Occipital lobe (tissue), 2 donors: ENCODE measurements around the gene USP17L29. TPM values are rescaled to one million over a fixed set of nuclear protein-coding genes. Genes with fewer than 3 reads are reported as not detected.
"Not testable (repeated sequence)": the region's sequence is repeated elsewhere in the genome, so short reads cannot be mapped to it uniquely, and the experiment has no call there.

Experiments
- DNase-seq: peaks from one replicate; lab custom pipeline; 2025; lab: John Stamatoyannopoulos, UW
- total RNA-seq: library from RNA; depleted of rRNA; stranded (reverse); fragments of >200 nt; gene quantifications from one replicate; pipeline ENCODE4 v1.2.3, GENCODE V29; 2014

USP17L29 gene
- total RNA-seq: not detected

DNA sequence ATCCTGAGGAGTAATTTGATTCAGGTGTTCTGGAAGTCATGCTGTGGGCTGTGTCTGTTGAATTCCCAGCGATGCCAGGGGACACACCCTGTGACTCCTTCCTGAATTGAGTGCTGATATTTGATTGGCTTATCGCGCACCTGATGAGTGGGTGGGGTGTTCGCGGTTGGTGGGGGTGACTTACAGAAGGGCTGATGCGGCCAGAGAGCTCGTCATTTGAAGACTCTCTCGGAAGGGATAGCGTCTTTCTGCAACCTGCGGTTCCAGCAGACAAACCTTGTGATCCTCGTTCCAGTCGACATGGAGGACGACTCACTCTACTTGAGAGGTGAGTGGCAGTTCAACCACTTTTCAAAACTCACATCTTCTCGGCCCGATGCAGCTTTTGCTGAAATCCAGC is at the start of gene USP17L29:
TSS of gene USP17L29 (plus strand) at position 301 of the 400 bp plus-strand sequence. CDS start at position 301, 0 bp downstream.
- not testable (repeated sequence) for DNase-seq

DNA sequence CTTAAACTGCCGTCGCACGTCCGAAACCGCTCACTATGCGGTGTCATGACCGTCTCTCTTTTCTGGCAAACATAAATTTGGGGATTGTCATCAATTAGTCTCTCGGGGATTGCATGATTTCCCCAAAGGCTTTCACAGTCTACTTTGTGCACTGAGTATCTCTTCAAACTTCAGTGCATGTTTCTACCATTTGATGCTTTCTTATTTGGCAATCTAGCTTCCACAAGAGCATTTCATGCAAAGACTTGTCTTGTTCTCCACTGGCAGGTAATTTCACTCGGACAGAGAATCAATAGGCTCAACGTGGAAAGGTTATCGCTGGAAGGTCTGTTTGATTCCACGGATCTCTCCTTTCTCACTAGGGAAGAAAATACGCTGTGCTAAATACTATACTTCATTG is 29.2 kb upstream of the USP17L29 start:
- DNase-seq: not testable (repeated sequence)

DNA sequence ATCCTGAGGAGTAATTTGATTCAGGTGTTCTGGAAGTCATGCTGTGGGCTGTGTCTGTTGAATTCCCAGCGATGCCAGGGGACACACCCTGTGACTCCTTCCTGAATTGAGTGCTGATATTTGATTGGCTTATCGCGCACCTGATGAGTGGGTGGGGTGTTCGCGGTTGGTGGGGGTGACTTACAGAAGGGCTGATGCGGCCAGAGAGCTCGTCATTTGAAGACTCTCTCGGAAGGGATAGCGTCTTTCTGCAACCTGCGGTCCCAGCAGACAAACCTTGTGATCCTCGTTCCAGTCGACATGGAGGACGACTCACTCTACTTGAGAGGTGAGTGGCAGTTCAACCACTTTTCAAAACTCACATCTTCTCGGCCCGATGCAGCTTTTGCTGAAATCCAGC is 28.6 kb upstream of the USP17L29 start, which contains the start of gene USP17L24:
TSS of gene USP17L24 (plus strand) at position 301 of the 400 bp plus-strand sequence. CDS start at position 301, 0 bp downstream.
- DNase-seq: not testable (repeated sequence)

DNA sequence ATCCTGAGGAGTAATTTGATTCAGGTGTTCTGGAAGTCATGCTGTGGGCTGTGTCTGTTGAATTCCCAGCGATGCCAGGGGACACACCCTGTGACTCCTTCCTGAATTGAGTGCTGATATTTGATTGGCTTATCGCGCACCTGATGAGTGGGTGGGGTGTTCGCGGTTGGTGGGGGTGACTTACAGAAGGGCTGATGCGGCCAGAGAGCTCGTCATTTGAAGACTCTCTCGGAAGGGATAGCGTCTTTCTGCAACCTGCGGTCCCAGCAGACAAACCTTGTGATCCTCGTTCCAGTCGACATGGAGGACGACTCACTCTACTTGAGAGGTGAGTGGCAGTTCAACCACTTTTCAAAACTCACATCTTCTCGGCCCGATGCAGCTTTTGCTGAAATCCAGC is 23.8 kb upstream of the USP17L29 start, which contains the start of gene USP17L25:
TSS of gene USP17L25 (plus strand) at position 301 of the 400 bp plus-strand sequence. CDS start at position 301, 0 bp downstream.
- not testable (repeated sequence) for DNase-seq

DNA sequence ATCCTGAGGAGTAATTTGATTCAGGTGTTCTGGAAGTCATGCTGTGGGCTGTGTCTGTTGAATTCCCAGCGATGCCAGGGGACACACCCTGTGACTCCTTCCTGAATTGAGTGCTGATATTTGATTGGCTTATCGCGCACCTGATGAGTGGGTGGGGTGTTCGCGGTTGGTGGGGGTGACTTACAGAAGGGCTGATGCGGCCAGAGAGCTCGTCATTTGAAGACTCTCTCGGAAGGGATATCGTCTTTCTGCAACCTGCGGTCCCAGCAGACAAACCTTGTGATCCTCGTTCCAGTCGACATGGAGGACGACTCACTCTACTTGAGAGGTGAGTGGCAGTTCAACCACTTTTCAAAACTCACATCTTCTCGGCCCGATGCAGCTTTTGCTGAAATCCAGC is 19.1 kb upstream of the USP17L29 start, which contains the start of gene USP17L26:
TSS of gene USP17L26 (plus strand) at position 301 of the 400 bp plus-strand sequence. CDS start at position 301, 0 bp downstream.
- not testable (repeated sequence) for DNase-seq

GRCh38 chr4:9339103-9339502 is 14.3 kb upstream of the USP17L29 start, which contains the start of gene USP17L5:
Gene USP17L5 (plus strand): TSS chr4:9339403. CDS start chr4:9339403, 0 bp downstream.
- not testable (repeated sequence) for DNase-seq

GRCh38 chr4:9343848-9344247 is 9.6 kb upstream of the USP17L29 start, which contains the start of gene USP17L27:
Gene USP17L27 (plus strand): TSS chr4:9344148. CDS start chr4:9344148, 0 bp downstream.
- not testable (repeated sequence) for DNase-seq

DNA sequence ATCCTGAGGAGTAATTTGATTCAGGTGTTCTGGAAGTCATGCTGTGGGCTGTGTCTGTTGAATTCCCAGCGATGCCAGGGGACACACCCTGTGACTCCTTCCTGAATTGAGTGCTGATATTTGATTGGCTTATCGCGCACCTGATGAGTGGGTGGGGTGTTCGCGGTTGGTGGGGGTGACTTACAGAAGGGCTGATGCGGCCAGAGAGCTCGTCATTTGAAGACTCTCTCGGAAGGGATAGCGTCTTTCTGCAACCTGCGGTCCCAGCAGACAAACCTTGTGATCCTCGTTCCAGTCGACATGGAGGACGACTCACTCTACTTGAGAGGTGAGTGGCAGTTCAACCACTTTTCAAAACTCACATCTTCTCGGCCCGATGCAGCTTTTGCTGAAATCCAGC is 4.8 kb upstream of the USP17L29 start, which contains the start of gene USP17L28:
TSS of gene USP17L28 (plus strand) at position 301 of the 400 bp plus-strand sequence. CDS start at position 301, 0 bp downstream.
- DNase-seq: not testable (repeated sequence)

DNA sequence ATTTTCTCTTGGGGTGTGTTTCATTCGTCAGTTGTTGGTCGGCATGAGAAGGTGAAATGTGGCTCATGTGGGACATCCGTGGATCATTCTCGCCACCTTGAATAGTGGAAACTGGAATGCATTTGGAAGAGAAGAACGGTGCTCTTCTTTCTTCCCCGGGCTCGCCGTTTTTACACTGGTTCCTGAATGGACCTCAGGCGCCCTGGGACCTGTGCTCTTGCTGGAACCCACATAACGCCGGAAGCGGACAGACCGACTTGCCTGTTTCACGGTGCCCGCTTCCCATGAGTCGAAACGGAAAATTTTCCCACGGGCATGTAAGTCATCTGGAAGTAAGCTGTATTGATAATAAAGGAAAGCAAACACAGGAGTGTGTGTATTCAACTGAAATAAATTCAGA is 2.6 kb upstream of the USP17L29 start:
- DNase-seq: not testable (repeated sequence)

DNA sequence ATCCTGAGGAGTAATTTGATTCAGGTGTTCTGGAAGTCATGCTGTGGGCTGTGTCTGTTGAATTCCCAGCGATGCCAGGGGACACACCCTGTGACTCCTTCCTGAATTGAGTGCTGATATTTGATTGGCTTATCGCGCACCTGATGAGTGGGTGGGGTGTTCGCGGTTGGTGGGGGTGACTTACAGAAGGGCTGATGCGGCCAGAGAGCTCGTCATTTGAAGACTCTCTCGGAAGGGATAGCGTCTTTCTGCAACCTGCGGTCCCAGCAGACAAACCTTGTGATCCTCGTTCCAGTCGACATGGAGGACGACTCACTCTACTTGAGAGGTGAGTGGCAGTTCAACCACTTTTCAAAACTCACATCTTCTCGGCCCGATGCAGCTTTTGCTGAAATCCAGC is 9.4 kb downstream of the USP17L29 start, which contains the start of gene USP17L30:
TSS of gene USP17L30 (plus strand) at position 301 of the 400 bp plus-strand sequence. CDS start at position 301, 0 bp downstream.
- not testable (repeated sequence) for DNase-seq

GRCh38 chr4:9379881-9380280 is 26.4 kb downstream of the USP17L29 start:
- DNase-seq: not testable (repeated sequence)

DNA sequence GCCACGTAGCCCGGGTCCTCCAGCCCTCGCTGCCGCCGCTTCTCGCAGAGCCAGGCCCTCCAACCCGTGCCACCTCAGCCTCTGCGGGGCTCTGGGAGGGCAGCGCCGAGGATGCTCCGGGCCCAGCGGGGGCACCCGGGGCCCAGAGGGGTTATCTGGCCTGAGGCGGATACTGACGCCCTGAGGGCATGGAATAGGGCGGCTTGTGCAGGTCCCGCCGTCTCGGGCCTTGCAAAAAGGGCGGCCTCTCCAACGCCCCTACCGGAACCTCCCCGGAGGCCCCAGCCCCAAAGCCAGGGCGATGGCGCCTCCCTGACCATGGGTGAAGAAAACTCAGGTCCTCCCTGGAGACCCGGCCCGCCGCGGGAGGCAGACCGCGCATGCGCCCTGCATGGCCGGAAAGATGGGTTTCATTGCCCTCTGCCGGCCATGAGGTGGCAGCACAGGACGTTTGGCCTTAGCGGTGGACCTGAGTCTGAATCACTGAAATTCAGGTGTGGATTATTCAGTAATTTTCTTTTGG is 27.6 kb downstream of the USP17L29 start:
- DNase-seq: not testable (repeated sequence)

DNA sequence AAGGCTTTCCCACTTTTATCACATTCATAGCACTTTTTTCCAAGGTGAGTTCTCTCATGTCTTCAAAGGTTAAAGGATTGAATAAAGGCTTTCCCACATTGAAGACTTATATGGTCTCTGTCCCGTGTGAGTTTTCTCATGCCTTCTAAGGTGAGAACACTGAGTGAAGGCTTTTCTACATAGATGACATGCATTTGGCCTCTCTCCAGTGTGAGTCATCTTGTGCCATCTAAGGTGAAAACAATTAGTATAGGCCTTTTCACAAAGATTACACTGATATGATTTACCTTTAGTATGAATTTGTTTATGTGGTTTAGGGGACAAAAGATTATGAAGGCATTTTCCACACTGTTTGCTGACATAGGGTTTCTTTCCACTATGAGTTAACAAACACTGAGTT is 30.7 kb downstream of the USP17L29 start:
- no peak for DNase-seq

DNA sequence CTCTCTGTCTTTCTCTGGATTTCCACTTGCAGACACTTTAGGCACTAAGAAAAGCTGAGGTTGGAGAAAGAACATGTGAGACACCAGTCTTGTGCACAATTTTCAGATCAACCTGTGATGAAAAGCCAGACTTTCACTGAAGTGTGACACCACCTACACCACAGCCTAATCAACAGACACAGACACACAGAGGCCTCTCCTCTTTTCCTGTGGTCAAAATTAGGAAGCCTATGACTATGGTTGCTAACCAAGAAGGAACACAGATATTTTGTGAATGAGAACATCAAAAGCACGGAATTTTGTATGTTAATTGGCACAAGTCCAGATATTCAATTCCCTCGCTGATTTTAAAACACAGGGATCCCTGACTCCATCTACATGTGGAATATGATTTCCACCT is 35.6 kb downstream of the USP17L29 start:
- not testable (repeated sequence) for DNase-seq

Other genes starting within 250 kb of the USP17L29 start
- not detected for gene FAM90A26, start 183.2 kb upstream of the USP17L29 start, total RNA-seq
- not detected for gene USP17L10, start 143.0 kb upstream of the USP17L29 start, total RNA-seq
- gene USP17L11, start 138.2 kb upstream of the USP17L29 start, total RNA-seq: not detected
- gene USP17L12, start 133.5 kb upstream of the USP17L29 start, total RNA-seq: not detected
- not detected for gene USP17L13, start 128.7 kb upstream of the USP17L29 start, total RNA-seq
- not detected for gene USP17L15, start 119.3 kb upstream of the USP17L29 start, total RNA-seq
- gene USP17L17, start 109.8 kb upstream of the USP17L29 start, total RNA-seq: not detected
- not detected for gene USP17L18, start 105.0 kb upstream of the USP17L29 start, total RNA-seq
- not detected for gene USP17L19, start 100.3 kb upstream of the USP17L29 start, total RNA-seq
- not detected for gene USP17L20, start 95.5 kb upstream of the USP17L29 start, total RNA-seq
- not detected for gene USP17L21, start 90.8 kb upstream of the USP17L29 start, total RNA-seq
- gene USP17L22, start 86.0 kb upstream of the USP17L29 start, total RNA-seq: not detected
- not detected for gene USP17L24, start 28.5 kb upstream of the USP17L29 start, total RNA-seq
- not detected for gene USP17L25, start 23.7 kb upstream of the USP17L29 start, total RNA-seq
- gene USP17L26, start 19.0 kb upstream of the USP17L29 start, total RNA-seq: not detected
- gene USP17L5, start 14.2 kb upstream of the USP17L29 start, total RNA-seq: not detected
- gene USP17L27, start 9.5 kb upstream of the USP17L29 start, total RNA-seq: not detected
- not detected for gene USP17L28, start 4.7 kb upstream of the USP17L29 start, total RNA-seq
- not detected for gene USP17L30, start 9.5 kb downstream of the USP17L29 start, total RNA-seq
- not detected for gene DEFB131A, start 90.8 kb downstream of the USP17L29 start, total RNA-seq